ENCODE measurements around the gene UBE2QL1. TPM values are rescaled to one million over a fixed set of nuclear protein-coding genes. Genes with fewer than 3 reads are reported as not detected.

Gene UBE2QL1
- total and polyA plus RNA-seq, 2 of the 8 experiments (the other 6 are each of a cell fraction or from before 2014, with no cell fraction given) = 0.43 to 0.65 TPM

- Histone ChIP-seq H2BK120ac (replicated peaks; ENCODE audit: low read depth, low read length) (no peak overlapping the region), H3K79me1 (ENCODE audit: low read depth, low read length) (no peaks in the 10 kb centered on the region), H3K18ac (ENCODE audit: extremely low read depth, low read length) (no peak overlapping the region), H3K27ac (ENCODE audit: low read depth, low read length) (no peak overlapping the region), H3K14ac (ENCODE audit: insufficient read length) (no peak overlapping the region), H3K23ac (ENCODE audit: insufficient read length) (no peak overlapping the region), H3K4me3 (ENCODE audit: extremely low read depth in 1 of 4, insufficient read depth in 2 of 4, low read depth in 3 of 4, low read length in 4 of 4) (no peak overlapping the region), H2AFZ (ENCODE audit: low read length) (no peak overlapping the region), H4K91ac (replicated peaks; ENCODE audit: insufficient read length, low read length) (no peak overlapping the region), H4K5ac (ENCODE audit: insufficient read length, low read depth, low read length) (no peak overlapping the region), H3K9me3 (ENCODE audit: insufficient read depth in 2 of 2, low read depth in 1 of 2, low read length in 1 of 2) (0 out of 4 replicates have a peak, but pooled peaks cover 0 to 2% of the 10 kb centered on the region in 2 experiments), H3K4me2 (ENCODE audit: insufficient read depth in 1 of 2, low read depth in 2 of 2, low read length in 2 of 2) (no peak overlapping the region), H2BK5ac (ENCODE audit: low read depth, low read length) (no peak overlapping the region), H3K27me3 (replicated peaks in 1 of 4; ENCODE audit: control insufficient read depth in 3 of 4, extremely low read depth in 1 of 4, insufficient read depth in 3 of 4, low read length in 3 of 4) (peaks cover 0 to 2% (median under 1%) of the 10 kb centered on the region in 4 experiments; a peak in 3 of 7 replicates), H4K8ac (ENCODE audit: extremely low read depth, insufficient read depth, low read length) (no peak overlapping the region), H3K4ac (replicated peaks; ENCODE audit: insufficient read length, low read depth, low read length) (no peak overlapping the region), H3K23me2 (ENCODE audit: low read depth, low read length) (no peaks in the 10 kb centered on the region), H2AK5ac (ENCODE audit: low read depth, low read length) (no peak overlapping the region), H3K36me3 (ENCODE audit: control insufficient read depth in 2 of 4, insufficient read depth in 4 of 4, low read length in 3 of 4) (no peaks in the 10 kb centered on the region), H4K20me1 (replicated peaks in 1 of 2; ENCODE audit: control insufficient read depth in 1 of 2, insufficient read depth in 2 of 2, low read length in 2 of 2) (no peaks in the 10 kb centered on the region), H3K9ac (replicated peaks in 1 of 4; ENCODE audit: extremely low read depth in 1 of 4, low read depth in 3 of 4, low read length in 3 of 4) (no peak overlapping the region), H2BK15ac (ENCODE audit: low read length) (no peak overlapping the region), H2BK12ac (ENCODE audit: low read depth, low read length) (no peak overlapping the region), H3K79me2 (ENCODE audit: control insufficient read depth in 1 of 2, insufficient read depth in 2 of 2, low read length in 2 of 2) (no peaks in the 10 kb centered on the region), H3K4me1 (replicated peaks in 1 of 4; ENCODE audit: control insufficient read depth in 3 of 4, insufficient read depth in 4 of 4, low read length in 3 of 4) (no peaks in the 10 kb centered on the region), H3K56ac (replicated peaks; ENCODE audit: insufficient read length, low read depth, low read length) (no peak overlapping the region), H2BK20ac (ENCODE audit: low read length) (no peak overlapping the region)
- ChIA-PET POLR2A (ENCODE audit: partially characterized antibody) (no interaction called here), CTCF (ENCODE audit: partially characterized antibody) (interaction anchor here (1.5 kb wide), 1 partner anchor 185 kb away, joined by 4 read pairs; no protein-coding TSS in a partner anchor)
- 78% methylated on average over 6 of the region's 6 CpGs; no CpG with 5 or more reads in 1 of the 2 experiments for WGBS, 2 experiments (ENCODE audit: extremely low coverage in 1 of 2, insufficient coverage in 1 of 2, insufficient read length in 1 of 2, insufficient replicate concordance in 2 of 2, low coverage in 1 of 2, low lambda C conversion rate in 2 of 2, missing lambda C conversion rate in 1 of 2)
- FAIRE-seq = no peak
- TF ChIP-seq ZNF274 (IDR thresholded peaks at IDR 0.05; ENCODE audit: borderline replicate concordance, extremely low read depth, low read length) (no peak), RFX5 (IDR thresholded peaks at IDR 0.05; ENCODE audit: borderline replicate concordance, low read depth, low read length) (no peak), SIX5 (IDR thresholded peaks at IDR 0.05; ENCODE audit: low read depth, low read length) (no peak), CEBPB (IDR thresholded peaks at IDR 0.05; ENCODE audit: low read depth, low read length) (no peak), KDM4A (IDR thresholded peaks at IDR 0.05; ENCODE audit: low read depth, low read length, severe bottlenecking) (no peak)
- no peak for DNase-seq (ENCODE audit: low read depth in 1 of 2, low spot score in 2 of 2)
Measured at GRCh38 chr5:6431214-6432195, 17.2 kb upstream of the UBE2QL1 start.

All from H1 (cell line).